Activated CD8-positive, alpha-beta memory T cell treated with anti-CD3 and anti-CD28 coated beads, Interleukin-2, amount 50 U/mL, for 24 hours (primary cell): Measurements from ENCODE around the gene RPL29.
A peak's percentile ranks its signal among the peaks of the same experiment; 100 is the strongest.

ENCODE experiments used
- DNase-seq: peaks from one replicate; pipeline ENCODE4 v3.0.0-alpha.2; 2020; ENCODE audit errors: extremely low read depth

RPL29 gene

GRCh38 chr3:51983578-51984268 lies 12.0 kb downstream of the RPL29 start:
- no peak for DNase-seq

GRCh38 chr3:51982838-51983577 lies 12.7 kb downstream of the RPL29 start, which contains the start of gene ACY1:
Gene ACY1, plus strand, starts transcription at chr3:51983535. Its CDS starts 530 bp downstream, at chr3:51984065.
- DNase-seq = peak; percentile 64

GRCh38 chr3:51982352-51982837 lies 13.3 kb downstream of the RPL29 start:
- no peak for DNase-seq

- no peak for DNase-seq
Measured at GRCh38 chr3:51980253-51980652, 15.4 kb downstream of the RPL29 start.

- no peak for DNase-seq
Measured at GRCh38 chr3:51978143-51978502, 17.6 kb downstream of the RPL29 start.

- DNase-seq = no peak
Measured at GRCh38 chr3:51977446-51978142, 18.1 kb downstream of the RPL29 start.

- no peak for DNase-seq
Measured at GRCh38 chr3:51975852-51976549, 19.7 kb downstream of the RPL29 start.

- no peak for DNase-seq
Measured at GRCh38 chr3:51974963-51975851, 20.5 kb downstream of the RPL29 start, which contains the start of gene ABHD14A. Gene ABHD14A, plus strand, starts transcription at chr3:51975064. Its CDS starts 72 bp downstream, at chr3:51975136.

- DNase-seq = no peak
Measured at GRCh38 chr3:51974277-51974962, 21.3 kb downstream of the RPL29 start.

GRCh38 chr3:51971350-51971749 lies 24.3 kb downstream of the RPL29 start:
- DNase-seq = no peak

- DNase-seq = no peak
Measured at GRCh38 chr3:51970606-51971300, 24.9 kb downstream of the RPL29 start.

- DNase-seq = no peak
Measured at GRCh38 chr3:51969841-51970240, 25.9 kb downstream of the RPL29 start.

- DNase-seq = no peak
Measured at GRCh38 chr3:51968883-51969678, 26.6 kb downstream of the RPL29 start.

- DNase-seq = no peak
Measured at GRCh38 chr3:51968170-51968775, 27.4 kb downstream of the RPL29 start.

GRCh38 chr3:51967384-51968169 lies 28.1 kb downstream of the RPL29 start, which contains the start of gene PCBP4:
Gene PCBP4, minus strand, starts transcription at chr3:51967454. Its CDS starts 6,214 bp downstream, at chr3:51961240.
- no peak for DNase-seq

- DNase-seq = no peak
Measured at GRCh38 chr3:51966922-51967383, 28.7 kb downstream of the RPL29 start.

- no peak for DNase-seq
Measured at GRCh38 chr3:51966486-51966885, 29.2 kb downstream of the RPL29 start.
